Endothelial cell of umbilical vein (primary cell): Measurements from ENCODE around the gene PTPN13. TPM values are rescaled to one million over a fixed set of nuclear protein-coding genes. Genes with fewer than 3 reads are reported as not detected.

Experiments
- BruUV-seq: library from RNA; stranded (reverse); fragments of 400-500 nt; replicated peaks from 2 replicates; lab custom pipeline; 2021; lab: Mats Ljungman, UMichigan
- CTCF ChIA-PET: fragments of 300-600, 350-600 bp; sonication (Branson Sonifier 250); formaldehyde crosslinking; loops from one replicate; lab custom pipeline; 2021; ENCODE audit warnings: antibody characterized with exemption, inconsistent platforms; lab: Charles Lee
- POLR2A ChIA-PET: fragments of 300-600, 350-600 bp; sonication (Branson Sonifier 250); formaldehyde crosslinking; loops from one replicate; lab custom pipeline; 2021; ENCODE audit warnings: antibody characterized with exemption, inconsistent platforms; lab: Charles Lee
- DNase-seq: peaks from one replicate; pipeline ENCODE4 v3.0.0-alpha.2; 2011; ENCODE audit warnings: low read depth, low spot score
- FAIRE-seq: peaks from 2 replicates; lab custom pipeline; 2011; peaks lifted over from hg19 to GRCh38; lab: Jason Lieb, UNC
- H2AFZ ChIP-seq: 2 replicates; pipeline ENCODE4 v1.6.0; 2012; ENCODE audit warnings: low read depth, low read length, control low read depth, inconsistent platforms
- H3K27ac ChIP-seq: 2 replicates; pipeline ENCODE4 v1.5.1; 2011; ENCODE audit warnings: low read depth, mild to moderate bottlenecking, control low read depth, low read length, moderate library complexity; ENCODE audit not compliant: insufficient read depth
- H3K27me3 ChIP-seq, 2 experiments: 2 replicates each; pipeline versions ENCODE4 v1.6.0 to v1.6.1; 2011; ENCODE audit warnings: low read length in 2 of 2, mixed read lengths in 1 of 2; ENCODE audit not compliant: control insufficient read depth in 2 of 2, insufficient read depth in 2 of 2
- H3K36me3 ChIP-seq, 2 experiments: 2 replicates in 1 of 2; 3 replicates in 1 of 2; pipeline ENCODE4 v1.5.1; 2011; ENCODE audit warnings: low read length in 2 of 2, mild to moderate bottlenecking in 1 of 2, moderate library complexity in 1 of 2; ENCODE audit not compliant: control insufficient read depth in 2 of 2, insufficient read depth in 2 of 2; ENCODE audit errors: extremely low read depth in 1 of 2
- H3K4me1 ChIP-seq: 3 replicates; pipeline ENCODE4 v1.5.1; 2011; ENCODE audit warnings: mild to moderate bottlenecking, low read length; ENCODE audit not compliant: control insufficient read depth, insufficient read depth; ENCODE audit errors: extremely low read depth
- H3K4me2 ChIP-seq: 2 replicates; pipeline ENCODE4 v1.6.1; 2011; ENCODE audit warnings: low read length, control low read depth, mixed read lengths; ENCODE audit not compliant: insufficient read depth
- H3K4me3 ChIP-seq, 3 experiments: fragments of 200-600 bp in 1 of 3; sonication (generic), shearing (Covaris generic) in 1 of 3; replicated peaks in 1 of 3; 2 replicates each; pipeline ENCODE4 v1.5.1; 2011 to 2016; ENCODE audit warnings: control low read depth in 3 of 3, low read length in 3 of 3, mild to moderate bottlenecking in 2 of 3, inconsistent platforms in 1 of 3, low read depth in 1 of 3, moderate library complexity in 1 of 3; ENCODE audit not compliant: insufficient read depth in 1 of 3
- H3K79me2 ChIP-seq: 2 replicates; pipeline ENCODE4 v1.6.0; 2012; ENCODE audit warnings: low read length, inconsistent platforms; ENCODE audit not compliant: control insufficient read depth, insufficient read depth
- H3K9ac ChIP-seq: replicated peaks from 2 replicates; pipeline ENCODE3; 2011; ENCODE audit warnings: low read length, control low read depth; ENCODE audit not compliant: insufficient read depth; ENCODE audit errors: extremely low read depth
- H3K9me1 ChIP-seq: replicated peaks from 3 replicates; pipeline ENCODE4 v1.6.0; 2011; ENCODE audit warnings: mild to moderate bottlenecking, low read length; ENCODE audit not compliant: control insufficient read depth, insufficient read depth; ENCODE audit errors: extremely low read depth
- H3K9me3 ChIP-seq: replicated peaks from 2 replicates; pipeline ENCODE4 v1.5.1; 2012; ENCODE audit warnings: low read length, inconsistent platforms; ENCODE audit not compliant: control insufficient read depth, insufficient read depth
- H4K20me1 ChIP-seq: replicated peaks from 2 replicates; pipeline ENCODE3; 2011; ENCODE audit warnings: mild to moderate bottlenecking, low read length; ENCODE audit not compliant: control insufficient read depth, insufficient read depth; ENCODE audit errors: extremely low read depth
- EZH2 ChIP-seq: IDR thresholded peaks from 2 replicates; pipeline ENCODE4 v1.6.1; 2012; ENCODE audit warnings: borderline replicate concordance, low read depth, mild to moderate bottlenecking, moderate library complexity, low read length, inconsistent platforms; ENCODE audit not compliant: severe bottlenecking
- FOS ChIP-seq: IDR thresholded peaks from 2 replicates; pipeline ENCODE4 v1.6.1; 2011; ENCODE audit warnings: mild to moderate bottlenecking, low read length, moderate library complexity, borderline replicate concordance; ENCODE audit not compliant: insufficient read depth
- GATA2 ChIP-seq: IDR thresholded peaks from 2 replicates; pipeline ENCODE4 v1.7.0; 2011; ENCODE audit warnings: low read depth, mild to moderate bottlenecking, moderate library complexity, mixed read lengths, low read length; ENCODE audit not compliant: insufficient read length, insufficient read depth
- JUN ChIP-seq: IDR thresholded peaks from 2 replicates; pipeline ENCODE4 v1.6.1; 2011; ENCODE audit warnings: borderline replicate concordance, low read depth; ENCODE audit not compliant: insufficient read length, insufficient read depth
- MYC ChIP-seq: IDR thresholded peaks from one replicate; pipeline ENCODE4 v1.6.1; 2011; ENCODE audit warnings: mild to moderate bottlenecking, low read depth, low read length
- POLR2A ChIP-seq: IDR thresholded peaks from 2 replicates; pipeline ENCODE4 v1.6.1; 2012; ENCODE audit warnings: low read depth, mild to moderate bottlenecking, control low read depth, low read length
- POLR2AphosphoS5 ChIP-seq: IDR thresholded peaks from 2 replicates; pipeline ENCODE4 v1.6.1; 2012; ENCODE audit warnings: low read depth, mild to moderate bottlenecking, control low read depth, low read length, moderate library complexity; ENCODE audit not compliant: insufficient read depth
- dilution Hi-C: fragments of 300-500 bp; cut with MboI; formaldehyde crosslinking; loops from one replicate; pipeline ENCODE4 v1.15.0; 2019; ENCODE audit warnings: low sequenced_read_pairs; ENCODE audit not compliant: extremely low pct_ligation_motif_present
- intact Hi-C: fragments of 100-400 bp; cut with micrococcal nuclease; formaldehyde crosslinking; loops from one replicate; pipeline ENCODE4 v1.10.0; 2022
- polyA plus RNA-seq, 4 experiments: library from polyadenylated mRNA; depleted of rRNA in 3 of 4; stranded (reverse) in 3 of 4; unstranded in 1 of 4; fragments of >200 nt; gene quantifications; 2 replicates each; pipeline versions ENCODE4 v1.2.1 to v1.2.3, GENCODE V29; 2011 to 2012; ENCODE audit warnings: missing spikeins in 1 of 4
- total RNA-seq: library from RNA; stranded (reverse); gene quantifications from 2 replicates; pipeline ENCODE4 v1.2.3, GENCODE V29; 2021
- TF ChIP-seq, protein P1 (sequence below), 2 donors: IDR thresholded peaks; 1 replicate in 1 of 2; 2 replicates in 1 of 2; pipeline ENCODE4 v1.5.1; 2011; ENCODE audit warnings: low read length in 2 of 2, mild to moderate bottlenecking in 2 of 2, moderate library complexity in 2 of 2, control low read depth in 1 of 2, inconsistent platforms in 1 of 2, low read depth in 1 of 2; ENCODE audit not compliant: insufficient read depth in 1 of 2; ENCODE audit errors: extremely low read depth in 1 of 2
- TF ChIP-seq, protein P2 (sequence below): IDR thresholded peaks from 2 replicates; pipeline ENCODE4 v1.6.1; 2011; ENCODE audit not compliant: insufficient read depth, insufficient read length

PTPN13 gene
- total and polyA plus RNA-seq, 2 donors (not counting 3 experiments of a cell fraction or from before 2014, with no cell fraction given): 0.69 to 2.9 TPM

DNA sequence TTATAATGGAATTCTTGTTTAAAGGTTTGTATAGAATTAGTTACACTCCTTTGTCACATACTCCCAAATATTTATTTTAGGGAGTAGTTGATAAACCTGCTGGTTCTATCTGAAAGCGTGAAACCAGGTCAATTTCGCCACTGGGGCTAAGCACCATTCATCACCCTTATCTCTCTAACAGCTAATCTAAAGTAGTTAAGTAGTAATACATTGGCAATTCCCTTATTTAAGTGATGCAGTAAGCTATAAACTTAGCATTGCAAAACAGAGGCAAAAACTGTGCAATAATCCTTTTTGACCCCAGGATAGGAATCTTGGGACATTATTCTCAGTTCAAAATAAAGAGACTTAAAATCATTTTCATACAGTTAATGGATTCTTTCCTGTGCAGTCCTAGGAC is 33.7 kb upstream of the PTPN13 start:
- DNase-seq (no peak), FAIRE-seq (no peak)
- POLR2A ChIA-PET: no interaction called here
- CTCF ChIA-PET: interaction anchor here (1.1 kb wide), 1 partner anchor 24 kb away, joined by 3 read pairs; no protein-coding TSS in a partner anchor
- Histone ChIP-seq H3K9ac (no peak overlapping the region), H3K4me1 (peaks cover 6% of the 10 kb centered on the region), H3K4me2 (no peak overlapping the region), H3K79me2 (no peaks in the 10 kb centered on the region), H3K4me3 (no peak overlapping the region), H3K9me1 (no peaks in the 10 kb centered on the region), H4K20me1 (no peaks in the 10 kb centered on the region), H3K27me3 (no peaks in the 10 kb centered on the region), H3K36me3 (no peaks in the 10 kb centered on the region), H3K9me3 (no peaks in the 10 kb centered on the region), H3K27ac (no peak overlapping the region), H2AFZ (no peak overlapping the region)
- dilution Hi-C loops: no loop called here
- intact Hi-C loops: no loop called here
- no TSS peak for BruUV-seq
- TF ChIP-seq MYC: no peak
- TF ChIP-seq EZH2: no peak
- TF ChIP-seq JUN: no peak
- no peak for TF ChIP-seq POLR2A
- no peak for TF ChIP-seq POLR2AphosphoS5
- no peak for TF ChIP-seq GATA2
- no peak for TF ChIP-seq FOS
- TF ChIP-seq, protein P1, sequence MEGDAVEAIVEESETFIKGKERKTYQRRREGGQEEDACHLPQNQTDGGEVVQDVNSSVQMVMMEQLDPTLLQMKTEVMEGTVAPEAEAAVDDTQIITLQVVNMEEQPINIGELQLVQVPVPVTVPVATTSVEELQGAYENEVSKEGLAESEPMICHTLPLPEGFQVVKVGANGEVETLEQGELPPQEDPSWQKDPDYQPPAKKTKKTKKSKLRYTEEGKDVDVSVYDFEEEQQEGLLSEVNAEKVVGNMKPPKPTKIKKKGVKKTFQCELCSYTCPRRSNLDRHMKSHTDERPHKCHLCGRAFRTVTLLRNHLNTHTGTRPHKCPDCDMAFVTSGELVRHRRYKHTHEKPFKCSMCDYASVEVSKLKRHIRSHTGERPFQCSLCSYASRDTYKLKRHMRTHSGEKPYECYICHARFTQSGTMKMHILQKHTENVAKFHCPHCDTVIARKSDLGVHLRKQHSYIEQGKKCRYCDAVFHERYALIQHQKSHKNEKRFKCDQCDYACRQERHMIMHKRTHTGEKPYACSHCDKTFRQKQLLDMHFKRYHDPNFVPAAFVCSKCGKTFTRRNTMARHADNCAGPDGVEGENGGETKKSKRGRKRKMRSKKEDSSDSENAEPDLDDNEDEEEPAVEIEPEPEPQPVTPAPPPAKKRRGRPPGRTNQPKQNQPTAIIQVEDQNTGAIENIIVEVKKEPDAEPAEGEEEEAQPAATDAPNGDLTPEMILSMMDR (IDR thresholded peaks at IDR 0.05; ENCODE audit: extremely low read depth in 1 of 2, insufficient read depth in 1 of 2, low read depth in 1 of 2, low read length in 2 of 2): no peak
- TF ChIP-seq, protein P2, sequence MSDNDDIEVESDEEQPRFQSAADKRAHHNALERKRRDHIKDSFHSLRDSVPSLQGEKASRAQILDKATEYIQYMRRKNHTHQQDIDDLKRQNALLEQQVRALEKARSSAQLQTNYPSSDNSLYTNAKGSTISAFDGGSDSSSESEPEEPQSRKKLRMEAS: no peak
